ENCODE measurements around the gene RAET1G. TPM values are rescaled to one million over a fixed set of nuclear protein-coding genes. Genes with fewer than 3 reads are reported as not detected.

RAET1G gene
- total and polyA plus RNA-seq, 9 of the 15 experiments (the other 6 are each of a cell fraction or from before 2014, with no cell fraction given), result 0.11 TPM; not detected in 8

DNA sequence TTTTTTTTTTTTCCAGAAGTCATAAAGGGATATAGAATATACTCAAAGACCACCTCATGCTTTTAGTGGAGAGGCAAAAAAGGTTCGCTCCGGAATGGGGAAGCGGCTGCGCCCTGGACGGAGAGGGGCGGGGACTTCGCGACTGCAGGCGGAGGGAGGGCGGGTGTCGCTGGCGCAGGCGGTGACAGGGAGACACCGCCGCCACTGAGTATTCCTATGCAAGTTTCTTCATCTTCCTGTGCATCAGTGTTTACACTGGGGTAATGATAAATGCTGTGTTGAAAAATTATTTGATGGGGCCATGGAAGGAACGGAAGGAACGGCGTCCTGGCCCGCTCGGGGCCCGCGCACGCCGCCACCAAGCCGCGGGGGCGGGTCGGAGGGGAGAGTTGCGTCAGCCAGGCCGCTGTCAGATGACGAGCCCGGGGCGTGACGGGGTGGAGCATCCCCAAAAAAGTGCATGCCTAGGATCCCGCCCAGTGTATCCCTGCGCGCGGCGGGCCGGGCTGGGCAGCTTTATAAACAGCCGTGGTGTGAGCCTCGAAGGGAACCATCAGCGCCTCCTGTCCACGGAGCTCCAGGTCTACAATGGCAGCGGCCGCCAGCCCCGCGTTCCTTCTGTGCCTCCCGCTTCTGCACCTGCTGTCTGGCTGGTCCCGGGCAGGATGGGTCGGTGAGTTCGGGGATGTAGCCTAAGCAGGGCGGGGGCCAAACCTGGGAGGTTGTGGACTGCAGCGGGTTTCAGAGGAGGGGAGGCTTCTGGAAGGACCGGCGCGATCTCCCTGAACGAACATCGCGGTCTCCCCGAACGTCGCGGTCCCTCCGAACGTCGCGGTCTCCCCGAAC is 40.8 kb upstream of the RAET1G start, which contains the start of gene ULBP1 (continued):
- TF ChIP-seq TEAD2 (tag; IDR thresholded peaks at IDR 0.05), result no peak
- TF ChIP-seq HEY1 (CRISPR knock-in tag; IDR thresholded peaks at IDR 0.05; ENCODE audit: borderline replicate concordance), result no peak
- TF ChIP-seq, protein P1, sequence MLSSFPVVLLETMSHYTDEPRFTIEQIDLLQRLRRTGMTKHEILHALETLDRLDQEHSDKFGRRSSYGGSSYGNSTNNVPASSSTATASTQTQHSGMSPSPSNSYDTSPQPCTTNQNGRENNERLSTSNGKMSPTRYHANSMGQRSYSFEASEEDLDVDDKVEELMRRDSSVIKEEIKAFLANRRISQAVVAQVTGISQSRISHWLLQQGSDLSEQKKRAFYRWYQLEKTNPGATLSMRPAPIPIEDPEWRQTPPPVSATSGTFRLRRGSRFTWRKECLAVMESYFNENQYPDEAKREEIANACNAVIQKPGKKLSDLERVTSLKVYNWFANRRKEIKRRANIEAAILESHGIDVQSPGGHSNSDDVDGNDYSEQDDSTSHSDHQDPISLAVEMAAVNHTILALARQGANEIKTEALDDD (IDR thresholded peaks at IDR 0.05), result no peak
- TF ChIP-seq YY1 (IDR thresholded peaks at IDR 0.05; ENCODE audit: borderline replicate concordance in 1 of 3, control insufficient read depth in 1 of 3, extremely low read depth in 1 of 3, insufficient read depth in 3 of 3, insufficient read length in 1 of 3, insufficient replicate concordance in 2 of 3, low read depth in 1 of 3, low read length in 2 of 3), result peak in 1 of 3 experiments; percentile 65
- TF ChIP-seq, protein P2, sequence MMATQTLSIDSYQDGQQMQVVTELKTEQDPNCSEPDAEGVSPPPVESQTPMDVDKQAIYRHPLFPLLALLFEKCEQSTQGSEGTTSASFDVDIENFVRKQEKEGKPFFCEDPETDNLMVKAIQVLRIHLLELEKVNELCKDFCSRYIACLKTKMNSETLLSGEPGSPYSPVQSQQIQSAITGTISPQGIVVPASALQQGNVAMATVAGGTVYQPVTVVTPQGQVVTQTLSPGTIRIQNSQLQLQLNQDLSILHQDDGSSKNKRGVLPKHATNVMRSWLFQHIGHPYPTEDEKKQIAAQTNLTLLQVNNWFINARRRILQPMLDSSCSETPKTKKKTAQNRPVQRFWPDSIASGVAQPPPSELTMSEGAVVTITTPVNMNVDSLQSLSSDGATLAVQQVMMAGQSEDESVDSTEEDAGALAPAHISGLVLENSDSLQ (IDR thresholded peaks at IDR 0.05), result peak; percentile 97
- no peak for TF ChIP-seq ZNF507 (tag; conservative IDR thresholded peaks at IDR 0.05)
- no peak; the same call in 1 of the 2 replicates for TF ChIP-seq NBN (IDR thresholded peaks at IDR 0.05; ENCODE audit: low read depth)
- TF ChIP-seq TAF15 (IDR thresholded peaks at IDR 0.05; ENCODE audit: low read depth, low read length), result no peak
- TF ChIP-seq ZNF830 (CRISPR knock-in tag; IDR thresholded peaks at IDR 0.05), result no peak
- no peak for TF ChIP-seq MED1 (CRISPR knock-in tag; IDR thresholded peaks at IDR 0.05; ENCODE audit: borderline replicate concordance)
- TF ChIP-seq ADNP (tag; IDR thresholded peaks at IDR 0.05), result no peak
- TF ChIP-seq NCOA1 (IDR thresholded peaks at IDR 0.05; ENCODE audit: low read depth), result peak; percentile 58; the same call in 1 of the 2 replicates
- TF ChIP-seq RBM14 (IDR thresholded peaks at IDR 0.05; ENCODE audit: borderline replicate concordance, insufficient read depth, low read depth, low read length), result no peak
- TF ChIP-seq, protein P3, sequence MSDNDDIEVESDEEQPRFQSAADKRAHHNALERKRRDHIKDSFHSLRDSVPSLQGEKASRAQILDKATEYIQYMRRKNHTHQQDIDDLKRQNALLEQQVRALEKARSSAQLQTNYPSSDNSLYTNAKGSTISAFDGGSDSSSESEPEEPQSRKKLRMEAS (CRISPR knock-in tag; IDR thresholded peaks at IDR 0.05), result peak; percentile 80
- TF ChIP-seq SREBF2 (CRISPR knock-in tag; IDR thresholded peaks at IDR 0.05), result no peak
- no peak for TF ChIP-seq EWSR1 (IDR thresholded peaks at IDR 0.05; ENCODE audit: borderline replicate concordance, low read depth, partially characterized antibody)
- no peak for TF ChIP-seq ZNF668 (CRISPR knock-in tag; IDR thresholded peaks at IDR 0.05)
- peak; percentile 94 for TF ChIP-seq JUND (IDR thresholded peaks at IDR 0.05; ENCODE audit: borderline replicate concordance, low read depth, low read length)
- TF ChIP-seq JUND (tag; IDR thresholded peaks at IDR 0.05; ENCODE audit: borderline replicate concordance, low read depth, low read length), result peak; percentile 76; the same call in 2 of the 3 replicates
- peak; percentile 65; the same call in 1 of the 2 replicates for TF ChIP-seq ZNF175 (CRISPR knock-in tag; IDR thresholded peaks at IDR 0.05; ENCODE audit: low read depth)
- no peak; the same call in 1 of the 2 replicates for TF ChIP-seq GMEB1 (CRISPR knock-in tag; IDR thresholded peaks at IDR 0.05)
- TF ChIP-seq EP400 (IDR thresholded peaks at IDR 0.05), result peak; percentile 100
- no peak for TF ChIP-seq ZC3H4 (CRISPR knock-in tag; IDR thresholded peaks at IDR 0.05; ENCODE audit: borderline replicate concordance)
